IMR-90 (cell line): Measurements from ENCODE around the gene DDX31. TPM values are rescaled to one million over a fixed set of nuclear protein-coding genes. Genes with fewer than 3 reads are reported as not detected.

Experiments
- ATAC-seq: fragments of 200-7000 bp; cut with Tn5 transposase; 2 replicates; pipeline ENCODE4 v1.9.1; 2020; ENCODE audit warnings: low read depth, mild to moderate bottlenecking, moderate library complexity
- BruUV-seq: library from RNA; stranded (reverse); fragments of 400-500 nt; replicated peaks from 2 replicates; lab custom pipeline; 2021; lab: Mats Ljungman, UMichigan
- CTCF ChIA-PET: fragments of 300-600 bp; formaldehyde crosslinking; extraction: SDS; loops from one replicate; lab custom pipeline; 2021; ENCODE audit warnings: antibody characterized with exemption; lab: Yijun Ruan, JAX
- POLR2A ChIA-PET: fragments of 300-600 bp; sonication (Branson Sonifier 250); formaldehyde crosslinking; loops from one replicate; lab custom pipeline; 2022; ENCODE audit warnings: antibody characterized with exemption; ENCODE audit not compliant: unreplicated experiment; lab: Charles Lee
- DNase-seq: peaks from one replicate; pipeline ENCODE4 v3.0.0; 2013
- H2AFZ ChIP-seq: replicated peaks from 2 replicates; pipeline ENCODE3; 2013; ENCODE audit warnings: low read length, mild to moderate bottlenecking; ENCODE audit not compliant: poor library complexity
- H2AK5ac ChIP-seq: 2 replicates; pipeline ENCODE4 v1.6.1; 2013; ENCODE audit warnings: low read depth, low read length, inconsistent platforms
- H2AK9ac ChIP-seq: replicated peaks from 2 replicates; pipeline ENCODE3; 2013; ENCODE audit warnings: mild to moderate bottlenecking, low read depth, low read length, moderate library complexity; ENCODE audit not compliant: poor library complexity
- H2BK120ac ChIP-seq: 2 replicates; pipeline ENCODE4 v1.6.1; 2013; ENCODE audit warnings: low read depth, low read length, inconsistent platforms
- H2BK15ac ChIP-seq: 3 replicates; pipeline ENCODE4 v1.6.1; 2013; ENCODE audit warnings: low read depth, low read length, inconsistent platforms
- H2BK20ac ChIP-seq: 2 replicates; pipeline ENCODE4 v1.6.1; 2013; ENCODE audit warnings: low read depth, mild to moderate bottlenecking, inconsistent platforms, low read length, moderate library complexity
- H2BK5ac ChIP-seq: 2 replicates; pipeline ENCODE4 v1.6.1; 2013; ENCODE audit warnings: mild to moderate bottlenecking, low read depth, low read length, inconsistent platforms; ENCODE audit not compliant: poor library complexity, severe bottlenecking
- H3K14ac ChIP-seq: replicated peaks from 2 replicates; pipeline ENCODE4 v1.6.1; 2013; ENCODE audit warnings: low read depth, low read length, inconsistent platforms
- H3K18ac ChIP-seq: 2 replicates; pipeline ENCODE4 v1.6.1; 2013; ENCODE audit warnings: low read depth, low read length, control low read depth
- H3K23ac ChIP-seq: 2 replicates; pipeline ENCODE4 v1.6.1; 2013; ENCODE audit warnings: low read depth, low read length, inconsistent platforms
- H3K27ac ChIP-seq: 2 replicates; pipeline ENCODE4 v1.5.1; 2013; ENCODE audit warnings: mild to moderate bottlenecking, control low read depth, low read length; ENCODE audit not compliant: insufficient read depth
- H3K27me3 ChIP-seq: 2 replicates; pipeline ENCODE4 v1.6.1; 2013; ENCODE audit warnings: low read length; ENCODE audit not compliant: control insufficient read depth, insufficient read depth
- H3K36me3 ChIP-seq: 2 replicates; pipeline ENCODE4 v1.6.1; 2013; ENCODE audit warnings: low read length, mixed read lengths; ENCODE audit not compliant: control insufficient read depth, insufficient read depth
- H3K4ac ChIP-seq: 2 replicates; pipeline ENCODE4 v1.6.1; 2013; ENCODE audit warnings: low read depth, low read length, inconsistent platforms
- H3K4me1 ChIP-seq: 2 replicates; pipeline ENCODE4 v1.6.1; 2013; ENCODE audit warnings: low read length, mixed read lengths; ENCODE audit not compliant: control insufficient read depth, insufficient read depth
- H3K4me2 ChIP-seq: 2 replicates; pipeline ENCODE4 v1.6.1; 2013; ENCODE audit warnings: low read depth, mild to moderate bottlenecking, control low read depth, low read length, moderate library complexity
- H3K4me3 ChIP-seq: 2 replicates; pipeline ENCODE4 v1.5.1; 2013; ENCODE audit warnings: low read depth, mild to moderate bottlenecking, control low read depth, low read length, moderate library complexity; ENCODE audit not compliant: insufficient read depth
- H3K56ac ChIP-seq: 2 replicates; pipeline ENCODE4 v1.6.1; 2013; ENCODE audit warnings: low read length, inconsistent platforms; ENCODE audit not compliant: insufficient read depth; ENCODE audit errors: extremely low read depth
- H3K79me1 ChIP-seq, 2 experiments: 2 replicates each; pipeline ENCODE4 v1.6.1; 2013; ENCODE audit warnings: low read length in 2 of 2, inconsistent platforms in 1 of 2, low read depth in 1 of 2
- H3K9ac ChIP-seq: 2 replicates; pipeline ENCODE4 v1.6.1; 2013; ENCODE audit warnings: low read depth, low read length, control low read depth
- H3K9me1 ChIP-seq: 2 replicates; pipeline ENCODE4 v1.6.1; 2013; ENCODE audit warnings: low read length, inconsistent platforms; ENCODE audit not compliant: insufficient read depth
- H3K9me3 ChIP-seq: 2 replicates; pipeline ENCODE4 v1.6.1; 2013; ENCODE audit warnings: low read length; ENCODE audit not compliant: control insufficient read depth, insufficient read depth
- H4K20me1 ChIP-seq: 2 replicates; pipeline ENCODE4 v1.6.1; 2013; ENCODE audit warnings: low read length, inconsistent platforms; ENCODE audit not compliant: insufficient read depth
- H4K5ac ChIP-seq: 2 replicates; pipeline ENCODE4 v1.6.1; 2013; ENCODE audit warnings: mild to moderate bottlenecking, low read depth, low read length, control low read depth
- H4K8ac ChIP-seq, 2 experiments: 2 replicates each; pipeline ENCODE4 v1.6.1; 2013; ENCODE audit warnings: low read depth in 2 of 2, low read length in 2 of 2, control low read depth in 1 of 2, inconsistent platforms in 1 of 2
- H4K91ac ChIP-seq: 2 replicates; pipeline ENCODE4 v1.6.1; 2013; ENCODE audit warnings: low read depth, low read length, inconsistent platforms; ENCODE audit not compliant: insufficient read depth
- BHLHE40 ChIP-seq: fragments of 150-350 bp; IDR thresholded peaks from 2 replicates; pipeline ENCODE4 v1.6.1; 2016; ENCODE audit warnings: mild to moderate bottlenecking, low read depth, low read length
- CEBPB ChIP-seq: IDR thresholded peaks from 2 replicates; pipeline ENCODE4 v1.6.1; 2012; ENCODE audit warnings: low read depth, low read length, improper control_type of control experiment
- CHD1 ChIP-seq: IDR thresholded peaks from 2 replicates; pipeline ENCODE4 v1.6.1; 2012; ENCODE audit warnings: low read depth, low read length, improper control_type of control experiment
- CTCF ChIP-seq: conservative IDR thresholded peaks from 2 replicates; pipeline ENCODE4 v1.5.1; 2012; ENCODE audit warnings: mild to moderate bottlenecking, low read depth, low read length, improper control_type of control experiment
- ELK1 ChIP-seq: fragments of 150-350 bp; IDR thresholded peaks from 2 replicates; pipeline ENCODE4 v1.6.1; 2016; ENCODE audit warnings: low read depth, mild to moderate bottlenecking, low read length, moderate library complexity, borderline replicate concordance
- MAFK ChIP-seq: IDR thresholded peaks from 2 replicates; pipeline ENCODE4 v1.6.1; 2012; ENCODE audit warnings: low read depth, low read length, improper control_type of control experiment
- MAZ ChIP-seq: IDR thresholded peaks from 2 replicates; pipeline ENCODE4 v1.6.1; 2012; ENCODE audit warnings: low read depth, mild to moderate bottlenecking, low read length, improper control_type of control experiment, moderate library complexity, borderline replicate concordance
- NFE2L2 ChIP-seq: fragments of 150-350 bp; IDR thresholded peaks from 2 replicates; pipeline ENCODE4 v1.6.1; 2016; ENCODE audit warnings: low read depth, mild to moderate bottlenecking, low read length
- RAD21 ChIP-seq: IDR thresholded peaks from 2 replicates; pipeline ENCODE4 v1.6.1; 2012; ENCODE audit warnings: low read length, improper control_type of control experiment
- RFX5 ChIP-seq: IDR thresholded peaks from 2 replicates; pipeline ENCODE4 v1.8.0; 2012; ENCODE audit warnings: low read depth, mild to moderate bottlenecking, low read length, moderate library complexity
- SMC3 ChIP-seq: fragments of 150-350 bp; IDR thresholded peaks from 2 replicates; pipeline ENCODE4 v1.6.1; 2016; ENCODE audit warnings: low read depth, mild to moderate bottlenecking, antibody characterized with exemption, low read length, moderate library complexity
- WGBS, 2 experiments: methylation state at CpG; one replicate each; pipeline versions ENCODE4 v1.1.5 to v1.1.7; 2013; ENCODE audit warnings: missing lambda C conversion rate in 2 of 2; ENCODE audit not compliant: insufficient read length in 1 of 2; ENCODE audit errors: extremely low coverage in 2 of 2; 5-methylcytosine and 5-hydroxymethylcytosine counted together
- dilution Hi-C: fragments of 300-500 bp; cut with HindIII; formaldehyde crosslinking; loops from one replicate; pipeline ENCODE4 v1.14.3; 2018; ENCODE audit warnings: low sequenced_read_pairs; ENCODE audit not compliant: unreplicated experiment
- in situ Hi-C: fragments of 300-500 bp; cut with MboI; formaldehyde crosslinking; loops from 3 replicates; pipeline ENCODE4 v1.14.3; 2019; ENCODE audit warnings: low sequenced_read_pairs, inconsistent platforms, mixed read lengths
- intact Hi-C: fragments of 100-400 bp; cut with micrococcal nuclease; formaldehyde crosslinking; loops from 2 replicates; pipeline ENCODE4 v1.10.0; 2022
- polyA plus RNA-seq, 3 experiments: library from polyadenylated mRNA; depleted of rRNA; stranded (reverse); fragments of >200 nt; gene quantifications; 2 replicates each; pipeline ENCODE4 v1.2.3, GENCODE V29; 2012; ENCODE audit warnings: low replicate concordance in 1 of 3
- total RNA-seq: library from RNA; depleted of rRNA; stranded (reverse); fragments of >200 nt; gene quantifications from 2 replicates; pipeline ENCODE4 v1.2.3, GENCODE V29; 2012

DDX31 gene
- total and polyA plus RNA-seq, 2 of the 4 experiments (the other 2 are of a cell fraction), result 10.7 to 14.0 TPM

DNA sequence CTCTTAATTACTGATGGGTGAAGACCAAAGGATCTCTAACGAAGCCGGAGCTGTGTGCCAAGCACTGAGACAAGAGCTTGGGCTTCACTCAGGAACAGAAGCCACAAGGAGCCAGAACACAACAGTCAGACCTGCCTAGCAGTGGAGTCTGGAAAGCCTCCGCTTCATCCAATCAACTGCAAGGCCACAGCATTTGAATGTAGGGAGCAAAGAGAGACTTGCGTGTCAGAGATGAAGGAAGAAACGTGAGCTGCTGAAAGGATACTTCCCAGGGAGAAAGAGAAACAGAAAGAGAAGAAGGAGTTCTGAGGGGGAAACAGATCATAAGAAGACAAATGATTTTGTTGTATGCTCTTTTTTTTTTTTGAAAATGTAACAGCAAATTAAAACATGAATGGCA, 43.5 kb downstream of the DDX31 start:
- Histone ChIP-seq H4K8ac (no peak overlapping the region), H3K9ac (no peak overlapping the region), H4K91ac (no peak overlapping the region), H4K20me1 (peaks cover 11% of the 10 kb centered on the region; the same call in 1 of the 2 replicates), H3K4ac (no peak overlapping the region), H3K9me1 (peaks cover 4% of the 10 kb centered on the region; the same call in 1 of the 2 replicates), H2BK120ac (no peak overlapping the region), H3K27ac (no peak overlapping the region), H3K56ac (no peak overlapping the region), H3K14ac (no peak overlapping the region), H2BK5ac (no peak overlapping the region), H3K36me3 (peaks cover 32% of the 10 kb centered on the region), H2AK9ac (no peak overlapping the region), H3K9me3 (no peaks in the 10 kb centered on the region), H2AFZ (no peak overlapping the region), H2BK15ac (no peak overlapping the region), H2BK20ac (no peak overlapping the region), H3K23ac (no peak overlapping the region), H3K4me1 (no peaks in the 10 kb centered on the region), H3K4me3 (no peak overlapping the region), H4K5ac (no peak overlapping the region), H3K18ac (no peak overlapping the region), H3K79me1 (no peaks in the 10 kb centered on the region; a peak in 1 of 4 replicates), H3K4me2 (no peak overlapping the region), H3K27me3 (no peaks in the 10 kb centered on the region), H2AK5ac (no peak overlapping the region)
- intact Hi-C loops, result no loop called here
- TF ChIP-seq NFE2L2 (no peak), BHLHE40 (no peak), RAD21 (no peak), RFX5 (no peak), SMC3 (no peak), MAZ (no peak), CTCF (no peak), CHD1 (no peak), CEBPB (no peak), MAFK (no peak), ELK1 (no peak)
- no TSS peak for BruUV-seq
- ATAC-seq (no peak), DNase-seq (no peak)
- CTCF ChIA-PET, result interaction anchor here (0.6 kb wide), 1 partner anchor 29 kb away, joined by 5 read pairs; no protein-coding TSS in a partner anchor
- in situ Hi-C loops, result no loop called here
- no CpG with 5 or more reads among the region's 5 CpGs for WGBS, 2 experiments
- POLR2A ChIA-PET, result no interaction called here
- dilution Hi-C loops, result no loop called here
